ENCODE results near the gene METTL27. TPM values are rescaled to one million over a fixed set of nuclear protein-coding genes. Genes with fewer than 3 reads are reported as not detected.

METTL27 gene, protein sequence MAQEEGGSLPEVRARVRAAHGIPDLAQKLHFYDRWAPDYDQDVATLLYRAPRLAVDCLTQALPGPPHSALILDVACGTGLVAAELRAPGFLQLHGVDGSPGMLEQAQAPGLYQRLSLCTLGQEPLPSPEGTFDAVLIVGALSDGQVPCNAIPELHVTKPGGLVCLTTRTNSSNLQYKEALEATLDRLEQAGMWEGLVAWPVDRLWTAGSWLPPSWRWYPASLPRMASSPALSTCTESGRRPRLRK
- 19.3 TPM for total RNA-seq

DNA sequence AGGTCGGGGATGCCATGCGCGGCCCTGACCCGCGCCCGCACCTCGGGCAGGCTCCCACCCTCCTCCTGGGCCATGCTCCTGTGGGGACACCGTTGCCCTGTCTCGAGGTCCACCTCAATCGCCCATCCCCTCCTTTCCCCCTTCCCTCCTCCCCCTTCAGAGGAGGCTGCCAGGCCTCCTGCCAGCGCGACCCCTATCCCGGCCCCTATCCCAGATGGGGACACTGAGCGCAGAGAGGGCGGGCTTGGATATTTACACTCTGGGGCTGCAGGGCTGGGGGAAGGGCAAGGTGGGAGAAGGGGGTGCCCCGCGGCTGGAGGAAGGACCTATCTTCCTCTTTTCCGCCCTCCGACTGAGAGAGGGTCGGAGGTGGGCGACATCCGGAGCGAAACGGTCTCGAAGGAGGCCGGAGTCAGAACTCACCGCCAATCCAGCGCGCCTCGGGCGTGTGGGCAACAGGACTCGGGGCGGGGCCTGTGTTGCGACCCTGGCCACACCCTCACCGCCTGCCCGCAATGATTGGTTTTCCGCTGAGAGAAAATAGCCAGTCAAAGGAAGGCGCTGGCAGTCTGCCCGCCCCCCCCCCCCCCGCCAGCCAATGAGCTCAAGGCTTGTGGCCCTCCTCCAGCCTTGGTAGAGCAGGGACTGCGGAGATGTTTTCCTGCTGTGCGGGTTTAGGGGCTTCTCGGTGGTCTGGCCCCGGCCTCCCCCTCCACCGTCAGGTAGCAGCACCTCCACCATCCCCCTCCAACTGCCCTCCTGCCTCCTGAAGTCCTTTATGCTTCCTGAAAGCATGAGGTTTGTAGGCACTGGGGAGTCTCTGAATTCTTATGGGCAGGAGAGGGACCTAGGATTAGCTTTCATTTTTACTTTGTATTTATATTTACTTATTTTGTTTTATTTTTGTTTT is at the start of gene METTL27:
METTL27 (minus strand) TSS at position 450 of the 910 bp plus-strand sequence; CDS start at position 74, 376 bp downstream.

GRCh38 chr7:73860859-73861258 is 18.5 kb upstream of the METTL27 start, which contains the start of gene TMEM270:
TMEM270 (plus strand) TSS chr7:73861159; CDS start chr7:73861195, 36 bp downstream.

GRCh38 chr7:73830681-73831583 is 11.4 kb downstream of the METTL27 start, which contains the start of gene CLDN4:
CLDN4 (plus strand) TSS chr7:73830996; CDS start chr7:73831202, 206 bp downstream.

Other genes starting within 250 kb of the METTL27 start
- 9.3 TPM for gene MLXIPL, start 218.0 kb downstream of the METTL27 start, total RNA-seq
- 18.6 TPM for gene VPS37D, start 174.7 kb downstream of the METTL27 start, total RNA-seq
- 7.5 TPM for gene DNAJC30, start 159.1 kb downstream of the METTL27 start, total RNA-seq
- gene BUD23, start 158.9 kb downstream of the METTL27 start, total RNA-seq: 42.8 TPM
- gene STX1A, start 122.8 kb downstream of the METTL27 start, total RNA-seq: 12.7 TPM
- gene ABHD11, start 103.7 kb downstream of the METTL27 start, total RNA-seq: 38.5 TPM
- 79.3 TPM for gene CLDN3, start 72.2 kb downstream of the METTL27 start, total RNA-seq
- gene CLDN4, start 11.5 kb downstream of the METTL27 start, total RNA-seq: 132 TPM
- not detected for gene TMEM270, start 18.6 kb upstream of the METTL27 start, total RNA-seq
- 108 TPM for gene ELN, start 185.7 kb upstream of the METTL27 start, total RNA-seq
- 16.5 TPM for gene LIMK1, start 241.3 kb upstream of the METTL27 start, total RNA-seq

All from metanephros (tissue), 1 donor.